GM18505 (cell line): ENCODE measurements around the gene KLHL9.

Experiments used
- ATAC-seq: cut with Tn5 transposase; IDR thresholded peaks from one replicate; pipeline ENCODE4 v1.9.1; 2021; ENCODE audit not compliant: unreplicated experiment
- POLR2A ChIP-seq: IDR thresholded peaks from 4 replicates; pipeline ENCODE4 v1.6.1; 2011; ENCODE audit warnings: borderline replicate concordance; ENCODE audit not compliant: insufficient read depth, insufficient read length; ENCODE audit errors: extremely low read depth

Gene KLHL9

DNA sequence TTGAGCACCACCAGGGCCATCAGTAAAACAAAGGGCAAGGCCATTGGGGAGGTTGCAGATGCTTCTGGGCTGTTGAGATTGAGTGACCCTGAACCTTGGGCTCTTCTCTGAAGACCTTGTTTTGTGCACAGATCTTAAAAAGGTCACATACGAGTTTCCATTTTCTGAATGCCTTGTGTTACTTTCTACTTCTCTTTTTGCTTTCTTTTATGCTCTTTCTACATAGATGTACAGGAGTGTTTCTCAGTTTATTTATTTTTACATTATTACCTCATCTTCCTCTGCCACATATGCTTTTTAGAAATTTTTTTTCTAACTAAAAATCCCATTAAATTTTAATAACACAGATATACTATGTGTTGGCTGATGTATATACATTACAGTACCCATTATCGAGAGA is 30.0 kb downstream of the KLHL9 start, which contains the start of gene IFNA5:
TSS of gene IFNA5 (minus strand) at position 101 of the 400 bp plus-strand sequence. CDS start at position 44, 57 bp downstream.
- TF ChIP-seq POLR2A: no peak
- ATAC-seq: no peak

DNA sequence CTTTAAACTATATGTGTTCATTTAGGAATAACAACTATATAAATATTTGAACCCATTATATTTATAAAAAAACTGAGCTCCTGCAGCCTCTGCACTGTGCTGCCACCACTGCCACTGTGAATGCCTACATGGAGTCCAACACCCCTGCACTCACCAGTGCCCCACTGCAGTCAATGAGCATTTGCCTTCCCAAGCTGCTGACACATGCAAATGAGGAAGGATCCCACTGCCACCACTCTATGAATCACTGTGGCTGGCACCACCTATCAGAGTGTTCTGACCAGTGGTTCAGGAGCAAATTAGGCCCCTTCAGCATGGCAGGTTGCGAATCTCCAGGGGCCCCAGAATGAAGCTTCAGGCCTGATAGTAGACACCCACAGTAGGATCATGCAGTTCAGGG is 39.2 kb downstream of the KLHL9 start:
- no peak for TF ChIP-seq POLR2A
- ATAC-seq: no peak

DNA sequence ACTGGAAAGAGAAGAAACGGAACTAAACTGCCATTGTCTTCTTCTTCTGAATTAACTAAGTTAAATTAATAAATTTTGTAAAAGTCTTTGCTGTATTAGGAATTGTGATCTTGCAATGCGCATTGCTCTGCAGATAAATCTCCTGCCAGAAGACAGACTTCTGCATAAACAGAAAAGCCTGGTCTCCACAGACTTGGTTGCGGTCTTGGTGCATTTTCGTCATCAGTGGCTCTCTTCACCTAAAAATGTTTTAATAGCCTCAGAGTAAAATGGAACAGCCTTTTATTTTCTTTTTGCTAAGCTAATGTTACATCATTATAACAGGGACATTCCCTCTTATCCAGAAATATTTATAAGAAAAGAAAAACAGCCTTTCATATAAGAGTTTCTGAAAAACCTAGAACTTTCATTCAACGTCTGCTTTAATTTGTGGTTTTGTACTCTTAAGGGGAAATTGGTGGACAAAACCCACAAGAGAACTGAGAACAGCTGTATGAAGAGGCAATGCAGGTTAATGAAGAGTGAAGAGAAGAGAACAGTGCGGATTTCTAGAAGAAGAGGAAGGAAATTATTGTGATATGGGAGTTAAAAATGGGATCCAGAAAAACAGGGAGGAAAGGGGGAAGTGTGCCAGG is 40.2 kb downstream of the KLHL9 start:
- TF ChIP-seq POLR2A: no peak
- ATAC-seq: peak; percentile 83

DNA sequence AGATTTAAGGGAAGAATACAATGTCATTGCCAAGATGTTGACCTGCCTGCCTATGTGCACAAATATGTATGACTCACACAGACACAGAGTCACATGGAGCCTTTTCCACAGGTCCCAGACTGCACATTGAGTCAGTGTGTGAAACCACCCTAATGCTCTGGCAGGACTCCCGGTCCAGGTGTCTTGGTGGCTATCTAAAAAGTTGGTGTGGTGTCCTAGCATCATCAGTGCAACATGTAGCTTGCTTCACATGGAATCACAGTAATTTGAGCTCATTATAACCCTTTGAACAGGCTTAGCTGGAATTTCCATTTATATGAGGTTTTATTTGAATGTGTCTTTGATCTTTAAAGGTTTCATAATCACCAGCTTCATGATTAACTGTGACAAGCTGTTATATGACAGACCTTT is 40.8 kb downstream of the KLHL9 start:
- TF ChIP-seq POLR2A: no peak
- ATAC-seq: peak; percentile 61

DNA sequence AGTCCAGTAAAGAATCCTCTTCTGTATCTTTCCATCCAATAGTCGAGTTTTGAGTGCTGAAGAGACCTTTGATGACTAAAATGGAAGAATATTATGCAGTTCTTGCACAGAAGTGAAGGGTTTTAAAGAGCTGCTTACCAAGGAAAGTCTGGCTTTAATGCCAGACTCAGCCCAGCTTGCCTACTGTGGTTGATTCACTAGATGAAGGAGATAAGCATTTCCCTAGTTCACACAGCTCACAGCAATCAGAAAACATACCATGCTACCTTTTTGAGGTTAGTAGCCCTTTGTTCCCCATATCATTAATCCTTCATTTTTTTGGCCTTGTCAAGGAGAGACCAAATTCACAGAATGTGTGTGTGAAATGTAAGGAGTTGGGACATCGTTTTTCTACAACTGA is 45.4 kb downstream of the KLHL9 start:
- no peak for ATAC-seq
- no peak for TF ChIP-seq POLR2A

DNA sequence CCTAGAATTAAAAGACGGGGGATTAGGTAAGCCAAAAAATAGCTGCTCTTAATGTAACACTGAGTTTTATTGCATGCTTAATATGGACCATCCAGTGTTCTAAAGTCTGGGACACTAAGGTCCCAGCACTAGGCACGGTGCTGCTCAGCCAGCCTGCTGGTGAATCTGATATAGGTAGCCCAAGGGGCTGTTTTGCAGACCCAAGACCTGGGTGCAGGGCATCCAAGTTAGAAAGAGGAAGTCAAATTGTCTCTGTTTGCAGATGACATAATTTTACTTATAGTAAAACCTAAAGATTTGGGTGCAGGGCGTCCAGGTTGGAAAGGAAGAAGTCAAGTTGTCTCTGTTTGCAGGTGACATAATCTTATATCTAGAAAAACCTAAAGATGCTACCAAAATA is 47.9 kb downstream of the KLHL9 start:
- TF ChIP-seq POLR2A: no peak
- ATAC-seq: no peak

DNA sequence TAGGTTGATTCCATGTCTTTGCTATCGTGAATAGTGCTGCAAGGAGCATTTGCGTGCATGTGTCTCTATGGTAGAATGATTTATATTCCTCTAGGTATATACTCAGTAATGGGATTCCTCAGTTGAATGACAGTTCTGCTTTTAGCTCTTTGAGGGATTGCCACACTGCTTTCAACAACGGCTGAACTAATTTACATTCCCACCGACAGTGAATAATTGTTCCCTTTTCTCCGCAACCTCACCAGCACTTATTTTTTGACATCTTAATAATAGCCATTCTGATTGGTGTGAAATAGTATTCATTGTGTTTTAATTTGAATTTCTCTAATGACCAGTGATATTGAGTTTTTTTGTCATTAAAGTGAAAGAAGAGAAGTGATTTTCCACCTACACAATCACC is 48.5 kb downstream of the KLHL9 start:
- ATAC-seq: no peak
- no peak for TF ChIP-seq POLR2A

DNA sequence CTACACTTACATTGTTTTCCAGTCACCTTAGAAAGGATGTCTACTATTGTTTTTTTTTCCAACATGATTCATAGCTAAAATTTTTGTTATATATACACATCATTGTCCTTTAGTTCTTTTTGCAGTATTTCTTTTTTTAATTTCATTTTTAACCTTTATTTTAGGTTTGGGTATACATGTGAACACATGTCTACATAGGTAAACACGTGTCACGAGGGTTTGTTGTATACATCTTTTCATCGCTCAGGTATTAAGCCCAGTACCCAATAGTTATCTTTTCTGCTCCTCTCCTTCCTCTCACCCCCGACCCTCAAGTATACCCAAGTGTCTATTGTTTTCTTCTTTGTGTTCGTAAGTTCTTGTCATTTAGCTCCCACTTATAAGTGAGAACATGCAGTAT is 49.1 kb downstream of the KLHL9 start:
- no peak for TF ChIP-seq POLR2A
- ATAC-seq: no peak

DNA sequence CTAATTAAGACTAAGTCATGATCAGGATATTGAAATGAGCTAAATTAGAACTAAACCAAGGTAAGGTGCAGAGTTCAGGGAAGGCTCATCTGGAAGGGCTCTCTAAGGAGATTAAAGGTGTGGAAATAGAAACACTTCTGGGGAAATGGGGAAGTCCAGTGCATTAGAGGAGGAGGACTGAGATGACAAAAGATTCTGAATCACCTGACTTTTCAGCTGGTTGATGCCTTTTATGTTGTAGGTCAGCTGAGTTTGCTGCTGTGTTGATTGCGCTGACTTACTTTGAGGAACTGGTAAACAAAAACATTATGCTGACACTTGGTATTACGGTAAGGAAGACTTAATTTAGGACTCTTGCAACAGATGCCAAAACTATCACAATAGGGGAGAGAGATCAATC is 53.9 kb downstream of the KLHL9 start:
- ATAC-seq: no peak
- TF ChIP-seq POLR2A: no peak
